ENCODE data around the gene DNAH10.

DNA sequence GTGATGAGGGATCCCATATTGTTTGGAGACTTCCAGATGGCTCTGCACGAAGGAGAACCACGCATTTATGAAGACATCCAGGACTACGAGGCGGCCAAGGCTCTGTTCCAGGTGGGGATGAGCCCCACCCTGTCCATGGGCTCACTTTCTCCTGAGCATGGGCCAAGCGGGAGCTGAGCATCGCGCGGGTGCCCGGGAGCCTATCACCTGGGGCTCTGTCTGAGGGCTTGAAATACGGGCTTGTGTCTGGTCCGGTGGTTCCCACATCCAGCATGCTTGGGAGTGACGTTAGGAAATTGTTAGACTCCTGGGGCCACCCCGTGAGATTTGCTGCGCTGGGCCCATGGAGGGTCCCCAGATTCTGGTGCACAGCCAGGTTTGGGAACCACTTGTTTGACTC, 117.6 kb downstream of the DNAH10 start:
- TF ChIP-seq, protein P1, sequence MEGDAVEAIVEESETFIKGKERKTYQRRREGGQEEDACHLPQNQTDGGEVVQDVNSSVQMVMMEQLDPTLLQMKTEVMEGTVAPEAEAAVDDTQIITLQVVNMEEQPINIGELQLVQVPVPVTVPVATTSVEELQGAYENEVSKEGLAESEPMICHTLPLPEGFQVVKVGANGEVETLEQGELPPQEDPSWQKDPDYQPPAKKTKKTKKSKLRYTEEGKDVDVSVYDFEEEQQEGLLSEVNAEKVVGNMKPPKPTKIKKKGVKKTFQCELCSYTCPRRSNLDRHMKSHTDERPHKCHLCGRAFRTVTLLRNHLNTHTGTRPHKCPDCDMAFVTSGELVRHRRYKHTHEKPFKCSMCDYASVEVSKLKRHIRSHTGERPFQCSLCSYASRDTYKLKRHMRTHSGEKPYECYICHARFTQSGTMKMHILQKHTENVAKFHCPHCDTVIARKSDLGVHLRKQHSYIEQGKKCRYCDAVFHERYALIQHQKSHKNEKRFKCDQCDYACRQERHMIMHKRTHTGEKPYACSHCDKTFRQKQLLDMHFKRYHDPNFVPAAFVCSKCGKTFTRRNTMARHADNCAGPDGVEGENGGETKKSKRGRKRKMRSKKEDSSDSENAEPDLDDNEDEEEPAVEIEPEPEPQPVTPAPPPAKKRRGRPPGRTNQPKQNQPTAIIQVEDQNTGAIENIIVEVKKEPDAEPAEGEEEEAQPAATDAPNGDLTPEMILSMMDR (IDR thresholded peaks at IDR 0.05) = no peak
- no peak for TF ChIP-seq EP300 (IDR thresholded peaks at IDR 0.05)
